ENCODE results near the gene PHLDA2.

- no peak for TF ChIP-seq CTCF (IDR thresholded peaks at IDR 0.05; ENCODE audit: low read length)
- TF ChIP-seq EZH2 (optimal IDR thresholded peaks at IDR 0.05; ENCODE audit: low read depth, low read length): no peak
Measured at GRCh38 chr11:2899080-2899783, 30.0 kb downstream of the PHLDA2 start.

Data from MM.1S (cell line).